Natural killer cell (primary cell): ENCODE data around the gene TUBGCP6. TPM values are rescaled to one million over a fixed set of nuclear protein-coding genes. Genes with fewer than 3 reads are reported as not detected.

ENCODE experiments used
- ATAC-seq, 3 donors: fragments of 150-1000 bp in 2 of 3; fragments of 200-7000 bp in 1 of 3; cut with Tn5 transposase; 1 replicate in 1 of 3; 2 replicates in 2 of 3; pipeline ENCODE4 v1.10.0; 2021; ENCODE audit warnings: mild to moderate bottlenecking in 2 of 3, moderate library complexity in 2 of 3
- DNase-seq, 2 donors: peaks; one replicate each; pipeline versions ENCODE4 v3.0.0 to v3.0.0-alpha.2; 2013 to 2021; ENCODE audit warnings: mixed read lengths in 1 of 2
- H3K27ac ChIP-seq: one replicate; pipeline ENCODE4 v1.5.1; 2013; ENCODE audit warnings: mild to moderate bottlenecking, low read length
- H3K27me3 ChIP-seq: one replicate; pipeline ENCODE4 v1.6.1; 2013; ENCODE audit warnings: low read length; ENCODE audit not compliant: control insufficient read depth, insufficient read depth
- H3K36me3 ChIP-seq: one replicate; pipeline ENCODE4 v1.6.1; 2013; ENCODE audit warnings: low read length; ENCODE audit not compliant: control insufficient read depth, insufficient read depth
- H3K4me1 ChIP-seq: one replicate; pipeline ENCODE4 v1.6.1; 2013; ENCODE audit warnings: low read length; ENCODE audit not compliant: control insufficient read depth, insufficient read depth
- H3K4me3 ChIP-seq: one replicate; pipeline ENCODE4 v1.5.1; 2013; ENCODE audit warnings: low read length
- H3K9me3 ChIP-seq: one replicate; pipeline ENCODE4 v1.6.1; 2013; ENCODE audit warnings: low read length; ENCODE audit not compliant: control insufficient read depth, insufficient read depth
- H3K27ac Mint-ChIP-seq, 2 donors: one replicate each; pipeline ENCODE4 v1.8.0; 2022; ENCODE audit warnings: mild to moderate bottlenecking in 2 of 2, mixed read lengths in 2 of 2, moderate library complexity in 1 of 2
- H3K27me3 Mint-ChIP-seq, 2 donors: one replicate each; pipeline ENCODE4 v1.8.0; 2022; ENCODE audit warnings: low read depth in 2 of 2, mixed read lengths in 2 of 2
- H3K36me3 Mint-ChIP-seq: one replicate; pipeline ENCODE4 v1.8.0; 2022; ENCODE audit warnings: mixed read lengths
- H3K4me1 Mint-ChIP-seq, 2 donors: one replicate each; pipeline ENCODE4 v1.8.0; 2022; ENCODE audit warnings: mixed read lengths in 2 of 2
- H3K4me3 Mint-ChIP-seq: one replicate; pipeline ENCODE4 v1.8.0; 2022; ENCODE audit warnings: mild to moderate bottlenecking, moderate library complexity, mixed read lengths
- H3K9me3 Mint-ChIP-seq, 2 donors: one replicate each; pipeline ENCODE4 v1.8.0; 2022; ENCODE audit warnings: mixed read lengths in 2 of 2
- CTCF ChIP-seq: fragments of 200-600 bp; IDR thresholded peaks from one replicate; pipeline ENCODE4 v1.8.0; 2022; ENCODE audit warnings: antibody characterized with exemption
- WGBS: methylation state at CpG from one replicate; pipeline ENCODE4 v1.1.7; 2013; ENCODE audit warnings: missing lambda C conversion rate; ENCODE audit not compliant: insufficient coverage; 5-methylcytosine and 5-hydroxymethylcytosine counted together
- intact Hi-C: fragments of 100-400 bp; cut with micrococcal nuclease; formaldehyde crosslinking; loops from one replicate; pipeline ENCODE4 v1.14.2; 2022
- total RNA-seq, 4 donors: library from RNA; stranded (reverse); fragments of 120-200 nt in 1 of 4; gene quantifications; one replicate each; pipeline versions ENCODE4 v1.2.3 to v1.2.4, GENCODE V29; 2013 to 2022

The TUBGCP6 gene
- total RNA-seq, 3 donors from 2014 or later (not counting 1 experiment from before 2014, with no cell fraction given) = 105 to 126 (median 118) TPM

- intact Hi-C loops = no loop called here
- no peak for TF ChIP-seq CTCF
- Mint-ChIP-seq H3K9me3 (no peaks in the 10 kb centered on the region), H3K4me3 (no peak overlapping the region), H3K27me3 (no peaks in the 10 kb centered on the region), H3K4me1 (no peaks in the 10 kb centered on the region), H3K36me3 (no peaks in the 10 kb centered on the region), H3K27ac (no peak overlapping the region)
- ATAC-seq (no peak), DNase-seq (no peak)
- Histone ChIP-seq H3K9me3 (no peaks in the 10 kb centered on the region), H3K4me1 (no peaks in the 10 kb centered on the region), H3K4me3 (no peak overlapping the region), H3K27ac (no peak overlapping the region), H3K27me3 (no peaks in the 10 kb centered on the region), H3K36me3 (no peaks in the 10 kb centered on the region)
- 96% methylated on average over 47 of the region's 47 CpGs for WGBS
These were observed 36.0 kb upstream of the TUBGCP6 start for GRCh38 chr22:50280708-50281383.

DNA sequence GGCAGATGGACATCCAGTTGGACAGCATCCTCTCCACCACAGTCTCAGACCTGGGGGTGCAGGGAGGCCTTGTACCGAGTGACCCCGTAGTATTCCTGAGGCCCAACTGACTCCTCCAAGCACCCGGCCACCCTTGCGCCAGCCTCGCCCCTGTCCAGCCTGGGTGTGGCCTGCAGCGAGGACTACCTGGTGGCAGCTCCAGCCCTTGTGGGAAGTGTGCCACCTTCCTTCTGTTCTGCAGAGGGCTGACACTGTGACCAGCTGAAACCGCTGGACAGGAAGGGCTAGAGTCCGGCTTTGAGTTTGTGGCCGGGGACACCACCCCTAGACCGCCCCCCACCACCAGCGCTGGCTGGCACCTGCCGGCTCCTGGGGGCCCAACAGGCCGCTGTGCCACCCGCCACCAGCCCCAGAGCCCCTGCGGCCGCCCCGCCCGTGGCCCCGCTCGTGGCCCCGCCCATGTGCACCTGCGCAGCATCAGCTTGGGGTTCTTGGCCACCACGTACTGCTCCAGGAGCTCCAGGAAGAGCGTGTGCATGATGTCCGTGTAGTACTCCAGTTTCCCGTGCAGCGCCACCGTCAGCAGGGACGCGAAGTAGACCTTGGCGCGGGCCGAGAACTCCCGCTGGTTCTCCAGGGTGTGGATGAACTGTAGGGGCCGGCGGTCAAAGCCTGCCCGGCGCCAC, 35.3 kb upstream of the TUBGCP6 start:
- no peaks in the 10 kb centered on the region for H3K36me3 Mint-ChIP-seq
- Histone ChIP-seq H3K9me3 (no peaks in the 10 kb centered on the region), H3K27ac (no peak overlapping the region), H3K4me3 (no peak overlapping the region), H3K36me3 (no peaks in the 10 kb centered on the region), H3K4me1 (no peaks in the 10 kb centered on the region), H3K27me3 (no peaks in the 10 kb centered on the region)
- no peak for ATAC-seq
- H3K4me1 Mint-ChIP-seq = no peaks in the 10 kb centered on the region
- no peaks in the 10 kb centered on the region for H3K9me3 Mint-ChIP-seq
- DNase-seq = no peak
- no peak for TF ChIP-seq CTCF
- no peak overlapping the region for H3K4me3 Mint-ChIP-seq
- WGBS = 95% methylated on average over 38 of the region's 38 CpGs
- no peaks in the 10 kb centered on the region for H3K27me3 Mint-ChIP-seq
- intact Hi-C loops = no loop called here
- no peak overlapping the region for H3K27ac Mint-ChIP-seq

- ATAC-seq = no peak
- no peaks in the 10 kb centered on the region for H3K4me1 ChIP-seq
- no peaks in the 10 kb centered on the region for H3K9me3 ChIP-seq
- no peak for TF ChIP-seq CTCF
- no peaks in the 10 kb centered on the region for H3K27me3 ChIP-seq
- no peak overlapping the region for H3K4me3 ChIP-seq
- intact Hi-C loops = loop anchor here (10.0 kb wide), 1 partner anchor 216 kb away; no protein-coding TSS in a partner anchor
- Mint-ChIP-seq H3K4me1 (peaks cover 2% of the 10 kb centered on the region in 2 donors), H3K27ac (no peak overlapping the region), H3K4me3 (no peak overlapping the region), H3K27me3 (peaks cover under 1 to 2% of the 10 kb centered on the region in 2 donors), H3K36me3 (no peaks in the 10 kb centered on the region), H3K9me3 (no peaks in the 10 kb centered on the region)
- DNase-seq = no peak
- H3K27ac ChIP-seq = no peak overlapping the region
- 96% methylated on average over 30 of the region's 30 CpGs for WGBS
- no peaks in the 10 kb centered on the region for H3K36me3 ChIP-seq
These were observed 34.3 kb upstream of the TUBGCP6 start for GRCh38 chr22:50278956-50279619.
